Activated CD4-positive, alpha-beta T cell treated with anti-CD3 and anti-CD28 coated beads for 4 hours (primary cell): ENCODE data around the gene LIPH.

Experiments used
- DNase-seq, 2 donors: peaks; one replicate each; pipeline ENCODE4 v3.0.0-alpha.2; 2020

The LIPH gene

DNA sequence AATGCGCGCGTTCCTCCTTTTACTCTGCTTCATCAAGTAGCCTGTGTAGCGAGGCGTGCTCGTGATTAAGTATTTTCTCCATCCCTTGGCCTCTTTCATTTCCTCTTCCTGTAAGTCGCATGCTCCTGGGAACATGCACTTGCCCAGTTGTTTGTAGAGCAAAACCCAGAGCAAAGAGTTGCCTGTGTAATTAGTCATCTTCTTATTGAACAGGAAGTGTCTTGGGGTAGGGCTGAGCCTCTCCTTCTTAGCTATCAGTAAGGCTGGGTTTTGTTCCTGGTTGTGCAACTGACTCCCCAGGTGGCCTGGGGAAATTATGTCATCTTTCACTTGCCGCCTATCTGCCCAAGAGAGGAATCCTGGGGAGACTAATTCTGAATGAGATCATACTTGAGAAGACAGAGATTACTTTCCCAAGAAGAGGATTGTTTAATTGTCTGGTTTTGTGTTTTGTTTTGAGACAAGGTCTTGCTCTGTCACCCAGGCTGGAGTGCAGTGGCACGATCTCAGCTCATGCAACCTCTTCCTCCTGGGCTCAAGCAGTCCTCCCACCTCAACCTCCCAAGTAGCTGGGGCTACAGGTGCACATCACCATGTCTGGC, 14.9 kb downstream of the LIPH start:
- no peak for DNase-seq

DNA sequence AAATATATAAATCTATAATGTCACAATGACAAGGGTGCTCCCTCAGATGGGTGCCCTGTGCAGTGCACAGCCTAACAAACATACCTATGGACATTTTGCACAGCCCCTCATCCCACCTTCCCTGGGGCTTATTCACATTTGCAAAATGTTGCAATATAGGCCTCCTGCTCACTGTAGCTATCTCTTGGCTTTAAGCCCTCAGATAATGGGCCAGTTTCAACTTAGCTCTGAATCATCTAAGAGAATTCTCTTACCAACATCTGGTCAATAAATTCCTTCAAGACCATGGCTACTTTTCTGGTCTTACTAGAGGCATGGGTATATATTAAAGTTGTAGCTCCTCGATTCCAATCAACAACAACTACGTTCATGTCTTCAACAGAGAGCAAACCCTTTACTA, 17.9 kb downstream of the LIPH start:
- DNase-seq: no peak

DNA sequence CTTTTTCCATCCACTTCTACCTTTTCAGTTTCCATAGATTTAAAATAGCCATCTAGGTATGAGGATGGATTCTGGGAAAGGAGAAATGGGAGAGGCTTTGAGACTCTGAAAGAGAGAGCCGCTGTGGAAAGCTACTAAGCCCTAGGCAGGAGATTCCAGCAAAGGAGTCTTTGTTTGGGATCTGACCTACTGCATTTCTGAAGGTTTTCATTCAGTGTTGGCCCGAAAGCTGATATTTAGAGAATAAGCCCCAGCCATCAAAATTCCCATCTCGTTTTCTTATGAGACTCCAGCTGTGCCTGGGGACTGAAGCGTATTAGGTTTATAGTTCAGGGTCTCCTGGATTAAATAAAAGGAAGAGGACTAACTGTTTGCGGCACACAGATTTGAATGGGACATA, 19.5 kb downstream of the LIPH start:
- DNase-seq: no peak

DNA sequence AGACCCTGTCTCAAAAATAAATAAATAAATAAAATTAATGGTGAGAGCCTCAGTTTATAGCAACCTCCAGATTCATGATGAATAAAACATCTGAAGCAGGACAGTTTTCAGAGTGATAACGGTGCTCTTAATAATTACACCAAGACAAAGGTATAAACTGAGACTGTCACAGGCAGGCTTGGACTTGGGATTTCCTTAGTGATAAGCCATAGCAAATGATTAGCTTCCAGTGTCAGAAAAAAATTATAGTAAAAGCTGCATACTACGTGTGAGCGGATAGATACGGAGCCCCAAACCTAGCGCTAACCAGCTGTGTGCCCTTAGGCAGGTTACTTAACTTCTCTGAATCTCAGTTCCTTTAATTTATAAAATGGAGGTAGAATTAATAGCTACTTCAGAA, 21.5 kb downstream of the LIPH start:
- DNase-seq: no peak

DNA sequence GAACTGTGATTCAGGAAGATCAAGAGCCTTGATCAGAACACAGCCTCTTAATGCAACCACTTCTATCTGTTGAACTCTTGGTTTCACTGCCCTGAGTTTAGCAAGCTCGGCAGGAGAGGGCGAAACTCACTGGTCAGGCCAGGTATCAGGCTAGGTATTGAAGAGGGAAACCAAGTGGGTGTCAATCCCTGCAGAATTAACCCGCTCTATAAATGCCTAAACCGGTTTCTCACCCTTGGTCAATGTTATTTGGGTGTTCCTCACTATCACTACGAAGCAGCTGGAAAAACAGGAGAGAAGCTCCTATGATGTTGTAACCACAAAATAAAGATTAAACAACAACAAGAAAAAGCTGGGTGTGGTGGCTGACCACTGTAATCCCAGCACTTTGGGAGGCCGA, 23.9 kb downstream of the LIPH start:
- no peak for DNase-seq

DNA sequence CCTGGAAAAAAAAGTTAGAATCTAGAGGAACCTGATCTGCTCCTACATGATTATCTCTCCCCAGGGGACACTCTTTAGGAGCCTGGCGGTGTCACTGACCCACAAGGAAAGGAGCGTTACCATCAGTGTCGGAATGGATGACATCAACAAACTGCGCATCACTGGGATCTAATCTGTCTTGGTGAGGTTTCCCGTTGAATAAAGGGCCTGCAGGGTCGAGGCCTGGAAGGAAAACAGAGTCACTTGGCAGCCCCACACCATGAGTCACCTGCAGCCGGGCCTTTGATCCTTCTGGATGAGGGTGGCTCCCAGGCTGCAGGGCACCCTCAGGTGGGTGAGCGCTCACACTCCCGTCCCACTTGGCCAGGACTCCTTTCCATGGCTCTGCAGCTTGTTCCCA, 25.0 kb downstream of the LIPH start:
- DNase-seq: no peak

DNA sequence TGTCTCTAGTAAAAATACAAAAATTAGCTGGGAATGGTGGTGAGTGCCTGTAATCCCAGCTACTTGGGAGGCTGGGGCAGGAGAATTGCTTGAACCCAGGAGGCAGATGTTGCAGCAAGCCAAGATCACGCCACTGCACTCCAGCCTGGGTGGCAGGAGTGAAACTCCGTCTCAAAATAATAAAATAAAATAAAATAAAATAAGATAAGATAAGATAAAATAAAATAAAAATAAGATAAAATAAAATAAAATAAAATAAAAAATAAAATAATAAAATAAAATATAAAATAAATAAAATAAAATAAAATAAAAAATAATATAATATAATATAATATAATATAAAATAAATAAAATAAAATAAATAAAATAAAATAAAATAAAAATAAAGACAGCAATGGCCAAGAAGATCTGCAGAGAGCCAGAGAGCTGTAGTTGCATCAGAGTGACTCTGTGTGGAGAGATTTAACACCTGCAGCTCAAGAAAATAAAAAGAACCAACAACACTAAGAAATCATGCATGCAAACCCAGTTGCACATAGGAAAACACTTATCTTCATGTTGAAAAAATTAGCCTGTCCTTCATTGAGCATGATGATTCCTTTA, 25.9 kb downstream of the LIPH start:
- no peak for DNase-seq

DNA sequence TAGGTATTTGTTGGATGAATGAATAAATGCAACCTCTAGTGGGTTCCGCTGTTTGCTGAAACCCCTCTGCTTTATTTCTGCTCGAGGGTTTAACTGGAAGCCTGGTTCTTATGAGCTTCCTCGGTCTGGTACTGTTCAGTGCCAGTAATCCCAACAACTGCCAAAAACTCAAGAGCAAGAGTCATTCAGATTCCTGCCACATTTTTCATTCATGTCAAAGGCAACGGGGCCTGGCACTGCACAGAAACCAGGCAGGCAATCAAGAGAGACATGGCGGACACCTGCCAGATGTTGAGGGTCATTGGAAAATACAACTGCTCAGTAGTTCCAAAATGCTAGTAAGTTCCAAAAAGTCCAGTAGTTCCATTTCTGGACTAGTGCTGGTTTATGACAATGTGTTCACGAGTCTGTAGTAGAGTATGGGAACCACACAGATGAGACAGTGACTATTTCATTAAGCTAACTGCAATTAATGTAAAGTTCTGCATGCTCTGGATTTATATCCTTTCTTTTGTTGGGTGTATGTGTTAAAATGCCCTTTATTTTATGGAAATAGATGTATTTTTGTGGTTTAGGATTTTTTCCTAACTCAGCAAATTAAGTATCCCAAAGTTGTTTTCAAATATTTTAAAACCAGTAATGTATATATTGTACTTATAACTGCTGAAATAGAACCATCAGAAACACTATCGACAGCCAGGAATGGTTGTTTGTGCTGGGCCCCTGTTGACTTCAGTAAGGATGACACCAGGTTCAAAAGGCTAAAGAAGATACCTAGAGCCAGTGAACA, 30.8 kb downstream of the LIPH start:
- no peak for DNase-seq

DNA sequence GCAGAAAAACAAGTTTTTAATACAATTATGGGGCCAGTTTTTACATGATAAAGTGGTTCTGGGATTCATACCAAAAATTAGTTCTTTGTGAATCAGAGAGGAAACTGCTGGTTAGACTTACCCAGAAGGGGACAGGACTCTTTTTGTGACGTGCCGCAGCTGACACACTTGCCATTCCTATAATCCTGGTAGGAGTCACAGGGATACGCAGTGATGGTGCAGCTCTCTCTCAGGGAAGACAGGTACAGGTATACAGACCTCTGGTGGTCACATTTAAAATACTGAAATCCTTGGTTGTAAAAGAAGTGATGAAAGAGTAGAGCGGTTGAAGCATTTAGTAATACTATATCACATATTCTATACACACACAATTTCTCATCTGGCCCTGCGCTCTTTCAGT, 33.4 kb downstream of the LIPH start:
- DNase-seq: no peak

DNA sequence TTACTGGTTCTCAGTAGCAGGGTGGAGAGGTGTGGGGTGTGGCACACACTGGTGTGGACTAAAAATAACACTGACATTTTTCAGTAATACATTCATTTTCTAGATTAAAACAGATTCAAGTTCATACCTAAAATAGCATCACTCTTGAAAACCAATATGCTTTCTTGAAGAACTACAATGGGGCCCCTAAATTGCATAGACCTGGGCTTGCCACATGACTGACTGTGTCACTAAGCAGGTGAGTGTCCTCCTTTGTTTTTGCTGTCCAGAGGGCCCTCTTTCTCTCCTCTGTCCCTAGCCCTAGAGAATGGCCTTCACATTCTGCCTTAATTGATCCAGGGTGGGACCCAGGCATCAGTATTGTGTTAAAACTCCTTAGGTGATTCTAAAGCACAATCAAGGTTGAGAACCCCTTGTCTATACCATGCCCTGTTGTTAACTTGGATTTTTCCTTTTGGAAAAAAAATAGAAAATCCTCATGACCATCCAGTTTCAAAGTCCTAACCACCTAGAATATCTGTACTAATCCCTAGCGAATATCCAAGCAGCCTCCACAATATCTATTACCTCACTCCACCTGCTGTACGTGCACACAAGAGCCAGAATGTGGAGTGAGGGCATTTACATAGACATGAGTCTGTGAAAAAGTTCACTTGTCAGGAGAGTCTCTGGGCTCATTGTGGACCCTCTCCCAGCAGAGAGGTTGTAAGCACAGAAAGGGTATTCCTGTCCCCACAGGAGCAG, 34.8 kb downstream of the LIPH start:
- DNase-seq: no peak

DNA sequence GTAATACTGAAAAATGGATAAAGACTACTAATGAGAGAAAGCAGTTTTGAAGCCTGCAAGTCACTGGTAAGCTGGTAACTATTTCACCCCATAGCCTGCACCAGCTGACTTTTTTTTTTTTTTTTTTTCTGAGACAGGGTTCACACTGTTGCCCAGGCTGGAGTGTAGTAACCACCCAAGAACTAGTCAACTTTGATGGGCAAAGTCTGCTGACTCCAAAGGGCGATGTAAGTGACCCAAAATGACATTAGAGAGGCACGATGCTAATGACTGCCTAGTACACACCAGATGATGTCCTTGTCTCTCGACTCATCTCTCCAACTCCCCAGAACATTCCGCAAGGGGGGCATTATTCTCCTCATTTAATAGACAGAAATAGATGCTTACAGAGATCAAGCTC, 40.7 kb downstream of the LIPH start:
- no peak for DNase-seq

DNA sequence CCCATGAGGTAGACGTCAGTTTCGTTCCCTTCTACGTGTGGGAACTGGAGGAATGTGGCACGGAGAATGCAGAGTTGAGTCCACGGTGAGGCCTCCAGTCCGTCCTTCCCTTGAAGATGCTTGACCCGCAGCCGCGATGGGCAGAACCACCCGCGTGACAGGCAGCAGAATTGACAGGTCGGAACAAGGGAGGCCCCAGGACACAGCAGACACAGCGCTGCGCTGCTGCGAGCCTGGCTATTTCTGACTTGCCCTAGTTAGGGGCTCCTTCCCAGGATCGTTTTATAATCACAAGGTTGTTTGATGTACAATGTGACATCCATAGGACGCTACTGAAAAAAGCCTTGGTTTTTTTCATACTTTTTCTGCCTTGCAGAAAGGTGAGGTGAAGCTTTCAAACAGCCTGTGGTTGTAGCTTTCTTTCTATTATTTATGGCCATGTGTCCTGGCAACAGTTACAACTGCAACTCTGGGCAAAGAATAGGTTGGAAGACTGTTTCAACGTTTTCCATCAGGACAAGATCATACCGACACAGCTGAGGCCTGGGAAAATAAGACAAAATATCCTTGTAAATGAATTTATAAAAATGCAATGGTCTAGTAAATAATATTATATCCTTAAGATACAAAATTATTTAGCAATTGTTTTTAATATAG, 43.9 kb downstream of the LIPH start:
- no peak for DNase-seq

DNA sequence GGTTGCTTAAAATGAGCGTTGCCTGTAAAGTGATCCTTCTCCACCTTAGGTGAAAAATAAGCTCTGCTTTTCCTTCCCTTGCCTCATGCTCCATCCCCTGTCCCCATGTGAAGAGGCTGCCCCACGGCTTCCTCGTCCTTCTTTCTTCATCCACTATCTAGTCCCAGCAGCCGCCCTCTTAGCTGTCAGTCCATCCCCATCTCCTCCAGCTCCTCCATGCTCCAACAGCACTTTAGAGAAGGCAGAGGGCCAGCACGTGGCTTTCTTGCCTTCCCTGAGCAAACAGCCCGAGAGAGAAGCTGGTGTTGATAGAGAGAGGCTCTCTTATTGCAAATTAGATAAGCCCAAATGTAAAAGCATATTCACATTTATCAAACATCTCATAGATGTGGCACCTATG, 44.5 kb downstream of the LIPH start:
- DNase-seq: no peak

DNA sequence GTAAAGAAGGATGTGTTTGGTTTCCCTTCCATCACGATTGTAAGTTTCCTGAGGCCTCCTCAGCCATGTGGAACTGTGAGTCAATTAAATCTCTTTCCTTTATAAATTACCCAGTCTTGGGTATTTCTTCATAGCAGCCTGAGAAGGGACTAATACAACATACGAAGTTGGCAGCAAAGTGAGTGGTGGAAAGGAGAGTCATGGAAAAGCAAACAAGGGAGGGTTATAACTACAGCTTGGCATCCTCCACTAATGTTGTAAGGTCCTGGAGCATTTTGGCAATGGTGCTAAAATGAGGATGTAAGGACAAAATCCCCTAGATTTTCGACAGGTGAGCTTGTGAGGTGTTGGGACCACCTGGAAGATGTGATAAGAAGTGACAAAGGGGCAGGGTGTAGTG, 47.8 kb downstream of the LIPH start:
- no peak for DNase-seq

DNA sequence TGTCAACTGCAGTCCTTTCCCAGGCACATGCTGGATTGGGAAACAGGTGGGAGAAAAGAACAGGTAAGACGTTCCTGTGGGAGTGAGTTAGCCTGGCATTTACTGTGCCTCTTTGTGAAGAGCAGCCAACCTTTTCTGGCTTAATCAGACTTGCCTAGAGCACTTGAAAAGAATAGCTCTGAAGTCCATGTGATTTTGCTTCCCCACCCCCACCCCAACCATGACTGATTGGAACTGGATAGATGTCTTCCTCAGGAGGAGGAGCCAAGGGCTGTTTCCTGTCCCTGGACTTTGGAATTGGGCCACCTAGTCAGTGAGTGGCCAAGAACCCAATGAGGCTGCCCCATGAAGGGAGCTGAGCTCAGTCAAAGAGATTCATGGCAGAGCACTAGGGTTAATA, 48.9 kb downstream of the LIPH start:
- DNase-seq: no peak

DNA sequence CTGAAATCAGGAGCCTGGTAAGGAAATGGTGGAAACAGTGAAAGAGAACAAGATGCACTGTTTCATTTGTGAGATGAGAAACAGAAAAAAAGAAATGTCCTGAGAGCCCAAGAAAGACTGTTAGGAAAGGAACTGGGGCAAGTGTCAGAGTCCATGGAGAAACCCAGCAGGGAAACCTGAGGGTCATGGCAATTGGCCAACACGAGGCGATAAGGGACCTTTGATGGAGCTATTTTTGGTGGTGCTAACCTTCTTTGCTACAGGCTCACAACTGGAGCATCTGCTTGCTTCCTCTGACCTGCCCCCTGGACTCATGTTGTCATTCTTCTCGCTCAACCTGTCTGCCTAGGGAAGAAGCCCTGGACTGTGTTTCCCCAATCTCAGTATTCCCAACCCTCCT, 49.4 kb downstream of the LIPH start:
- DNase-seq: no peak

DNA sequence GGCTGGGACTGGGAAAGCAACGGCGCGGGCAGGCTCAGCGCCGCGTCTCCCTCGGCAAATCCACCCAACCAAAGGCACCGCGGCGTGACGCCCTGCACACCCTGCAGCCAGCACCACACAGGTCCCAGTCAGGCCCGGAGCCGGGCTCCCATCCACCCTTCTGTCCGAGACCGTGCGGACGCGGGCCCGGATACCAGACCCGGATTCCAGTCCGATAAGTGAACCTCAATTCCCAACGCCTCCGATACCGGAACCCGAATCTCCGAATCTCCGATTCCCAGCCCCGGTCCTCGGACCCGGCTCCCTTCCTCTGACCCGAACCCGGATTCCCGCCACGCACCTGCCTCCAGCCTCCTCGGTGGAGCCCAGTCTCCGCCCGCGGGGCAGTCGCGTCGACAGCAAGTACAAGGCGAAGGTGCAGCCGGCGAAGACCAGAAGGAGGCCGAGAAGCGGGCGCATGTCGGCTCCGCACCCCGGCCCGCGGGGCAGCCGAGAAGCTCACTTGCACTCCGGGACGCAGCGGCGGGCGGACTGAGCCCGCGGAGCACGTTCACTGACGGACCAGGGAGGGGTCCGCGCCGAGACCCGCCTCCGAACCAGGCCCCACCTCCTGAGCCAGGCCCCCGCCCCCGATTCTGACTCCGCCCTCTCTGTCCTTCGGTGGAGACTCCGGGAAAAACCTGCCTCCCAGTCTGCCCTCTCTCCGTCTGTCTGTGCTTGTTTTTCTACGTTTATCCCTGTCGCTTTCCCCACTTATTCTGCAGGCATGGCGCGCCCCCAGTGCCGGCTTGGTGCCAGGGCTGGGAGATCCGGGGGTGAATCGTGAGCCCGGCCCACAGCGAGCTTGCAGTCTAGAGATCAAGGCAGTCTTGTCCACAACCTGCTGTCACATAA, 53.6 kb downstream of the LIPH start, which contains the start of gene TMEM41A:
Gene TMEM41A, minus strand, starts transcription at position 533 of the 894 bp plus-strand sequence. Its CDS starts 74 bp downstream, at position 459.
- peak; percentile 88 to 90 for DNase-seq

DNA sequence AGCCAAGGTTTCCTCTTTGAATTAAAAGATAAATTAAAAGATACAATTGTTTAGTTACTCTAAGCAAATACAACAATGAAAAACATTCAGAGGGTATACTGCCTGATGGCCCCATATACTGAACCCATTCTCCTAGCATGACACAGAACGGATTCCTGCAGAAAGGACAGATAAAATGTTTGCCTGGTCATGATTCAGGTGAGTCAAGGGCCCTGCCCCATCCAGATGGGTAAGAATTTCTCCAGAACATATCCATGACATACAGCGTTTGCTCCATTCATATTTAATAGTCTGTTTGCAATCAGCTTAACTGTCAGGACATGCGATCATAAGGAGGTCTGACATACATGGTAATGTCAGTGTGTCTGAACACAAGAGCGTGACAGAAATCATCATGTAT, 62.1 kb downstream of the LIPH start:
- DNase-seq: no peak

DNA sequence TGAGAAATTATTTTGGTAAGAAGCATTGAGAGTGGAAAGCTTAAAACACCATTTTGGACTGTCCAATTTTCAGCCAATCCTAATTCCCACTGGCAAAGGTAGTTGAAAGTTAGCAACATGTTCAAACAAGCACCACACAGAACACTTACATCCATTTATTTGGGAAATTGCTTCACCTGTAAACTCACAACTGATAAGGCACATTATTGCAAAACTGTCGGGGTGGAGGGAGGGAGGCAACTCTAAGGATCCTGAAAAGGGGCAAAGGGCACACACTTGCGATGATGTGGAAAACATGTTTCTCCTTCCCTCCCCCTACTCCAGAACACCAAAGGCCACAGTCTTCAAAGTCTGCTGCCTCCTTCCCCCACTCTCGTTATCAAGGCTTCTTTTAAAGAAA, 62.9 kb downstream of the LIPH start:
- DNase-seq: no peak

DNA sequence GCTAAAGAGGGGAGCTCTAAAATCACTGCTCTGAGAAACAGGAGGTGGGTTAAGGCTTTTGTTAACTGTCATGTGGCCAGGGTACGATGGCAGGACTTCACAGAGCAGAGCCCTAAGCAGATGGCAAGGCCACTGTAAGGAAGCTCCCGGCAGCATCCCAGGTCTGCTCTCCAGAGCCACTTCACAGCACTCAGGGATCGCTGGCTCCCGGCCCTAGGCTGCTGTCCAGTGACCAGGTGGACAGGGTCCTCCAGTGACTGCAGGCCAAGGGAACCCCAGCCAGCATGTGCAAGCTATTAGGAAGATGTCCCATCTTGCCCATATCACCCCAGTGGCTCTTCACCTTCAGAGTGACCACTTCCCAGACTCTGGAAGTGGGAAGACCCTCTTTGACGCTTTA, 63.9 kb downstream of the LIPH start:
- no peak for DNase-seq

DNA sequence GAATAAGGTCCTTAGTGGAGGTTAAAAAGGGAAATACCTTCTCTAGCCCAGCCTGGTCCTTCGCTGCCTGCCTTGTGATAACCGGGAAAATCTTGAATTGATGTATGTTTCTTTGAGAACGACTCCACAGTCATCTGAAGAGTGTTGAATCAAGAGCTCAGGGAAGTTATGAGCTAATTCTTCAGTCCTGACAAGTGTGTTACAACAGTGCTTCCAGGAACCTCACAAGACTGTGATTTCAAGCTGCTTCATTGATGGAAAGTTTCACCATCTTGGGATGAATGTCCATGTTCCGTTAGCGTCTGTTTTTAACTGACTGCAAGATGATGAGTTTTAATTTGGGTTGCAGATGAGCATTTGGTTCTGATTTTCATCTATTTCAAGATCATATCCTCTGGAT, 66.0 kb downstream of the LIPH start:
- DNase-seq: no peak

DNA sequence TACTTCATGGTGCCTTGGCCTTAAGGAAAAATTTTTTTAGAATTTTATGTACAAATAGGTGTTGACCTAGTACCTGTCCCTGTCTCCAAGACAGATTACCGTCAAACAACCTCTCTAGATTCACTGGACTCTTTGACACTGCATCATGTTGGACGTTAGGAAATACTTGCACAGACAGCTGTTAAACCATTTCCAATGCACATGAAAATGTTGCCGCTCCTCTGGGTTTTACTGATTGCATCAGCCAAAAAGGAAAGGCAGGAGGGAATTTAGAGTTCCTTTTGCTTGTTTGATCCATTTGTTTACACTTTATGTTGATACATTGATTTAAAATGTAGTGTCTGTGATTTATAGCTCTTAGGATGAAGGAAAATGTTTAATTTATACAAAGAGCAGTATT, 68.1 kb downstream of the LIPH start:
- no peak for DNase-seq
